Vagina (tissue), 2 donors: ENCODE data around the gene MAN1A1. TPM values are rescaled to one million over a fixed set of nuclear protein-coding genes. Genes with fewer than 3 reads are reported as not detected.

Experiments used
- DNase-seq, 2 donors: peaks; one replicate each; pipeline ENCODE4 v3.0.0-alpha.2; 2017; ENCODE audit errors: extremely low spot score in 2 of 2
- H3K27ac ChIP-seq: fragments of 200-600 bp; sonication (generic); one replicate; pipeline ENCODE4 v1.5.1; 2019
- H3K27me3 ChIP-seq: fragments of 200-600 bp; sonication (generic); one replicate; pipeline ENCODE4 v1.5.1; 2019
- H3K36me3 ChIP-seq, 2 donors: fragments of 200-600 bp; sonication (generic); one replicate each; pipeline ENCODE4 v1.5.1; 2017 to 2019
- H3K4me1 ChIP-seq: fragments of 200-600 bp; sonication (generic); one replicate; pipeline ENCODE4 v1.5.1; 2019
- H3K4me3 ChIP-seq, 2 donors: fragments of 200-600 bp; sonication (generic); 1 replicate in 1 of 2; 2 replicates in 1 of 2; pipeline ENCODE4 v1.5.1; 2016 to 2019
- H3K9me3 ChIP-seq: fragments of 200-600 bp; sonication (generic); one replicate; pipeline ENCODE4 v1.5.1; 2019
- CTCF ChIP-seq, 3 experiments: fragments of 450-650 bp in 2 of 3; fragments of 200-600 bp in 1 of 3; sonication (generic) in 1 of 3; IDR thresholded peaks; one replicate each; pipeline ENCODE4 v1.5.1; 2017 to 2019; ENCODE audit warnings: antibody characterized with exemption in 3 of 3, mild to moderate bottlenecking in 2 of 3, moderate library complexity in 2 of 3
- POLR2A ChIP-seq, 2 donors: fragments of 450-650 bp; IDR thresholded peaks; one replicate each; pipeline ENCODE4 v1.6.1; 2017; ENCODE audit warnings: antibody characterized with exemption in 2 of 2, mild to moderate bottlenecking in 2 of 2, moderate library complexity in 2 of 2
- POLR2AphosphoS5 ChIP-seq, 2 donors: sonication (generic); formaldehyde crosslinking; IDR thresholded peaks; one replicate each; pipeline ENCODE4 v1.9.0; 2017; ENCODE audit warnings: antibody characterized with exemption in 2 of 2, mild to moderate bottlenecking in 2 of 2, low read depth in 1 of 2; ENCODE audit not compliant: insufficient read depth in 1 of 2
- intact Hi-C: fragments of 100-400 bp; cut with DNase I; formaldehyde crosslinking; loops from one replicate; pipeline ENCODE4 v1.15.1; 2023
- total RNA-seq: library from RNA; depleted of rRNA; stranded (reverse); fragments of >200 nt; gene quantifications from one replicate; pipeline ENCODE4 v1.2.3, GENCODE V29; 2016

Gene MAN1A1
- total RNA-seq, 1 donor from 2014 or later = 71.2 TPM

DNA sequence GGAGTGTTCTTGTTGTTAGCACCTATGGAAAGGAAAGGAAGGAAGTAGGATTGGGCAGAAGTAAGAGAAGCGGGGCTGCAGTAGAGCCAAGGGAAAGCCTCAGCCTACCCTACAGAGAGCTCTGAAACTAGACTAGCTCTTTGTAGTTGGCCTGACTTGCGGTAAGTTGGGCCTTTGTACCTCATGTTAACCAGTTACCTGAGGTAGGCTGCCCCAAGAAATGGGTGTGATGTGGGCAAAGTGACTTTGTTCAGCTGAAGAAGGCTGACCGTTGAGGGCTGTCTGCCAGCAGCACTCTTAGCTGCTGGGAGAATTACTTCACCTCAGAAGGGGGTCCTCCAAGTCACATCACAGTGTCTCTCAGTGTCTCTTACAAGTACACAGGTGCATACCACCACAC lies 216.2 kb downstream of the MAN1A1 start:
- no peak overlapping the region for H3K4me3 ChIP-seq
- H3K36me3 ChIP-seq = no peaks in the 10 kb centered on the region
- no peaks in the 10 kb centered on the region for H3K9me3 ChIP-seq
- intact Hi-C loops = no loop called here
- H3K27me3 ChIP-seq = no peaks in the 10 kb centered on the region
- no peak overlapping the region for H3K27ac ChIP-seq
- TF ChIP-seq POLR2AphosphoS5 (IDR thresholded peaks at IDR 0.05; ENCODE audit: insufficient read depth in 1 of 2, low read depth in 1 of 2) (no peak), CTCF (IDR thresholded peaks at IDR 0.05) (no peak), POLR2A (IDR thresholded peaks at IDR 0.05) (no peak)
- no peak for DNase-seq
- H3K4me1 ChIP-seq = peaks cover 18% of the 10 kb centered on the region

DNA sequence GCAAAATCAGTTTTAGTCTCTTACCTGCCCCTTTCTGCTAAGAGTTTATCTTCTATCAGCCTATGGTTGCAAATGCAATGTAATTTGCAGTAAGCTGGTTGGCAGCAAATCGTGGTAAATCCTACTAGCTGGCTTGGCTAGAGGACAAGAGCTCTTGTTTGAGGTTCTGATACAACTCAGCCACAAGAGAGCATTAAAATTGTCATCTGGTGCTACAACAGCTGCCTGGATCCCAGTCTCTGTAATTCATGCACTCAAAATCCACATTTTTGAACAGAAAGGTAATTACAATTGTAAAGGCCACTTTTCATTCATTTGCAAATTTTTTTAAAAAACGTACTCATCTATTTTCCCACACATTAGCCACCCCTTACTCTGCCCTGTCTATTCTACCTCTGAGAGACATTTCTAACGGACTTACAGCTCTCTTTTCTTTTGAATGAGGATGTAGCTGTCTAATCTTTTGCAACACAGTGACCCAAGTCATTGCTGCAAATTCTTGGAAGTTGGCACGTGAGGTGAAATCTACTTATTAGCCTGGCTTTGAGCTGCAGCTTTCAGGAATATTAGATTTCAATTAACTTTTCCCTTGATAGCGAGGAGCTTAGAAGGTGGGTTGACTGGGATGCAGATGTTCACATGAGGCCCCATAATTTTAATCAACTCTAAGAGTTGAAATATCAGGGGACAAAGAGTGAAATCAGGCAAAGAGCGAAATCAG lies 217.1 kb downstream of the MAN1A1 start:
- no peak for DNase-seq
- TF ChIP-seq POLR2AphosphoS5 (IDR thresholded peaks at IDR 0.05; ENCODE audit: insufficient read depth in 1 of 2, low read depth in 1 of 2) (no peak), POLR2A (IDR thresholded peaks at IDR 0.05) (no peak), CTCF (IDR thresholded peaks at IDR 0.05) (no peak)
- Histone ChIP-seq H3K36me3 (no peaks in the 10 kb centered on the region), H3K4me3 (no peak overlapping the region), H3K27me3 (no peaks in the 10 kb centered on the region), H3K4me1 (peaks cover 11% of the 10 kb centered on the region), H3K27ac (no peak overlapping the region), H3K9me3 (no peaks in the 10 kb centered on the region)
- intact Hi-C loops = no loop called here

- no peak overlapping the region for H3K4me3 ChIP-seq
- no peak for DNase-seq
- intact Hi-C loops = no loop called here
- H3K36me3 ChIP-seq = no peaks in the 10 kb centered on the region
- peaks cover 5% of the 10 kb centered on the region for H3K4me1 ChIP-seq
- no peak overlapping the region for H3K27ac ChIP-seq
- H3K27me3 ChIP-seq = no peaks in the 10 kb centered on the region
- TF ChIP-seq POLR2AphosphoS5 (IDR thresholded peaks at IDR 0.05; ENCODE audit: insufficient read depth in 1 of 2, low read depth in 1 of 2) = no peak
- no peak for TF ChIP-seq POLR2A (IDR thresholded peaks at IDR 0.05)
- no peak for TF ChIP-seq CTCF (IDR thresholded peaks at IDR 0.05)
- H3K9me3 ChIP-seq = no peaks in the 10 kb centered on the region
Observed at GRCh38 chr6:119129968-119130484, 219.5 kb downstream of the MAN1A1 start.

- Histone ChIP-seq H3K4me3 (no peak overlapping the region), H3K9me3 (no peaks in the 10 kb centered on the region), H3K27ac (no peak overlapping the region), H3K36me3 (no peaks in the 10 kb centered on the region), H3K27me3 (no peaks in the 10 kb centered on the region), H3K4me1 (peaks cover 5% of the 10 kb centered on the region)
- no peak for TF ChIP-seq POLR2AphosphoS5 (IDR thresholded peaks at IDR 0.05; ENCODE audit: insufficient read depth in 1 of 2, low read depth in 1 of 2)
- TF ChIP-seq CTCF (IDR thresholded peaks at IDR 0.05) = peak; percentile 39 to 83 (median 66)
- intact Hi-C loops = no loop called here
- no peak for DNase-seq
Observed at GRCh38 chr6:119129148-119129967, 220.2 kb downstream of the MAN1A1 start.
